ENCODE data around the gene PRR23A. TPM values are rescaled to one million over a fixed set of nuclear protein-coding genes. Genes with fewer than 3 reads are reported as not detected.

The PRR23A gene
- total RNA-seq = not detected in 2 replicates

GRCh38 chr3:139006051-139006716 lies at the start of gene PRR23A:
Gene PRR23A (minus strand): TSS chr3:139006268. CDS start chr3:139006268, 0 bp downstream.
- Histone ChIP-seq H3K36me3 (ENCODE audit: insufficient read depth, low read length) (no peaks in the 10 kb centered on the region), H2AFZ (ENCODE audit: low read length) (no peak within 1 kb of the TSS), H3K27me3 (ENCODE audit: insufficient read depth, low read length) (no peaks in the 10 kb centered on the region), H3K4me2 (ENCODE audit: insufficient read depth, low read length) (no peak within 1 kb of the TSS), H3K4me3 (ENCODE audit: insufficient read depth, low read length) (no peak within 1 kb of the TSS), H3K27ac (ENCODE audit: low read depth, low read length) (no peak within 1 kb of the TSS), H3K9me3 (ENCODE audit: low read depth, low read length) (no peaks in the 10 kb centered on the region), H3K4me1 (ENCODE audit: insufficient read depth, low read length) (no peaks in the 10 kb centered on the region), H3K79me2 (ENCODE audit: insufficient read depth, low read length) (no peaks in the 10 kb centered on the region), H4K20me1 (ENCODE audit: insufficient read depth, low read length) (no peaks in the 10 kb centered on the region)
- TF ChIP-seq CTCF (IDR thresholded peaks at IDR 0.05; ENCODE audit: extremely low read depth, low read depth, low read length) = no peak
- no peak for DNase-seq (ENCODE audit: insufficient read length, low spot score, missing footprints)

GRCh38 chr3:139052802-139053600 lies 46.9 kb upstream of the PRR23A start:
- no peaks in the 10 kb centered on the region for H3K36me3 ChIP-seq (ENCODE audit: insufficient read depth, low read length)
- no peak overlapping the region for H3K4me3 ChIP-seq (ENCODE audit: insufficient read depth, low read length)
- no peak overlapping the region for H3K27ac ChIP-seq (ENCODE audit: low read depth, low read length)
- H3K4me2 ChIP-seq (ENCODE audit: insufficient read depth, low read length) = no peak overlapping the region
- H2AFZ ChIP-seq (ENCODE audit: low read length) = no peak overlapping the region
- H3K9me3 ChIP-seq (ENCODE audit: low read depth, low read length) = no peaks in the 10 kb centered on the region
- H3K79me2 ChIP-seq (ENCODE audit: insufficient read depth, low read length) = no peaks in the 10 kb centered on the region
- TF ChIP-seq CTCF (IDR thresholded peaks at IDR 0.05; ENCODE audit: extremely low read depth, low read depth, low read length) = no peak
- H4K20me1 ChIP-seq (ENCODE audit: insufficient read depth, low read length) = no peaks in the 10 kb centered on the region
- H3K4me1 ChIP-seq (ENCODE audit: insufficient read depth, low read length) = no peaks in the 10 kb centered on the region
- no peaks in the 10 kb centered on the region for H3K27me3 ChIP-seq (ENCODE audit: insufficient read depth, low read length)
- DNase-seq (ENCODE audit: insufficient read length, low spot score, missing footprints) = no peak

GRCh38 chr3:139044366-139045210 lies 38.5 kb upstream of the PRR23A start, which contains the start of gene PRR23C:
Gene PRR23C (minus strand): TSS chr3:139044892. CDS start chr3:139044620, 272 bp downstream.
- no peaks in the 10 kb centered on the region for H4K20me1 ChIP-seq (ENCODE audit: insufficient read depth, low read length)
- H3K4me2 ChIP-seq (ENCODE audit: insufficient read depth, low read length) = no peak within 1 kb of the TSS
- H3K4me3 ChIP-seq (ENCODE audit: insufficient read depth, low read length) = no peak within 1 kb of the TSS
- no peaks in the 10 kb centered on the region for H3K79me2 ChIP-seq (ENCODE audit: insufficient read depth, low read length)
- no peak for TF ChIP-seq CTCF (IDR thresholded peaks at IDR 0.05; ENCODE audit: extremely low read depth, low read depth, low read length)
- H2AFZ ChIP-seq (ENCODE audit: low read length) = no peak within 1 kb of the TSS
- no peaks in the 10 kb centered on the region for H3K4me1 ChIP-seq (ENCODE audit: insufficient read depth, low read length)
- H3K27ac ChIP-seq (ENCODE audit: low read depth, low read length) = no peak within 1 kb of the TSS
- no peak for DNase-seq (ENCODE audit: insufficient read length, low spot score, missing footprints)
- no peaks in the 10 kb centered on the region for H3K9me3 ChIP-seq (ENCODE audit: low read depth, low read length)
- H3K27me3 ChIP-seq (ENCODE audit: insufficient read depth, low read length) = no peaks in the 10 kb centered on the region
- H3K36me3 ChIP-seq (ENCODE audit: insufficient read depth, low read length) = no peaks in the 10 kb centered on the region
